Mammary epithelial cell (primary cell): ENCODE data around the gene EPHA4.

Experiments used
- CTCF ChIP-seq, 2 donors: IDR thresholded peaks in 1 of 2; conservative IDR thresholded peaks in 1 of 2; 2 replicates each; pipeline ENCODE4 v1.5.1; 2011 to 2012; ENCODE audit warnings: inconsistent platforms in 2 of 2, low read length in 2 of 2, mild to moderate bottlenecking in 2 of 2, control low read depth in 1 of 2, low read depth in 1 of 2; ENCODE audit not compliant: insufficient read depth in 1 of 2; ENCODE audit errors: extremely low read depth in 1 of 2
- EZH2 ChIP-seq: IDR thresholded peaks from 2 replicates; pipeline ENCODE4 v1.6.1; 2012; ENCODE audit warnings: low read length, inconsistent platforms, borderline replicate concordance

- no peak for TF ChIP-seq CTCF (conservative IDR thresholded peaks at IDR 0.05 in 1 of 2, IDR thresholded peaks at IDR 0.05 in 1 of 2; ENCODE audit: extremely low read depth in 1 of 2, insufficient read depth in 1 of 2, low read depth in 1 of 2, low read length in 2 of 2)
- no peak for TF ChIP-seq EZH2
These were observed 197.9 kb downstream of the EPHA4 start for GRCh38 chr2:221374234-221374633.
